ENCODE measurements around the gene SEC14L1.

The SEC14L1 gene

GRCh38 chr17:77191244-77191643 lies 50.5 kb downstream of the SEC14L1 start:
- no peak for DNase-seq (ENCODE audit: low read depth)

GRCh38 chr17:77193653-77194052 lies 52.9 kb downstream of the SEC14L1 start:
- DNase-seq (ENCODE audit: low read depth), result no peak

GRCh38 chr17:77194179-77194578 lies 53.4 kb downstream of the SEC14L1 start:
- no peak for DNase-seq (ENCODE audit: low read depth)

GRCh38 chr17:77196251-77196650 lies 55.5 kb downstream of the SEC14L1 start:
- DNase-seq (ENCODE audit: low read depth), result no peak

- no peak for DNase-seq (ENCODE audit: low read depth)
These were observed 56.3 kb downstream of the SEC14L1 start for GRCh38 chr17:77197115-77197514.

- no peak for DNase-seq (ENCODE audit: low read depth)
These were observed 59.9 kb downstream of the SEC14L1 start for GRCh38 chr17:77200711-77201110.

- no peak for DNase-seq (ENCODE audit: low read depth)
These were observed 62.7 kb downstream of the SEC14L1 start for GRCh38 chr17:77203436-77203835.

- no peak for DNase-seq (ENCODE audit: low read depth)
These were observed 63.1 kb downstream of the SEC14L1 start for GRCh38 chr17:77203846-77204245.

GRCh38 chr17:77204536-77204935 lies 63.8 kb downstream of the SEC14L1 start:
- DNase-seq (ENCODE audit: low read depth), result no peak

GRCh38 chr17:77205396-77206125 lies 64.8 kb downstream of the SEC14L1 start:
- DNase-seq (ENCODE audit: low read depth), result no peak

GRCh38 chr17:77206158-77206956 lies 65.6 kb downstream of the SEC14L1 start:
- no peak for DNase-seq (ENCODE audit: low read depth)

- DNase-seq (ENCODE audit: low read depth), result no peak
These were observed 67.0 kb downstream of the SEC14L1 start for GRCh38 chr17:77207689-77208216.

GRCh38 chr17:77208217-77208808 lies 67.5 kb downstream of the SEC14L1 start:
- DNase-seq (ENCODE audit: low read depth), result no peak

GRCh38 chr17:77208856-77209255 lies 68.1 kb downstream of the SEC14L1 start:
- DNase-seq (ENCODE audit: low read depth), result no peak

- DNase-seq (ENCODE audit: low read depth), result no peak
These were observed 68.6 kb downstream of the SEC14L1 start for GRCh38 chr17:77209330-77209748.

GRCh38 chr17:77210331-77210730 lies 69.6 kb downstream of the SEC14L1 start:
- DNase-seq (ENCODE audit: low read depth), result no peak

- DNase-seq (ENCODE audit: low read depth), result no peak
These were observed 70.3 kb downstream of the SEC14L1 start for GRCh38 chr17:77210946-77211541.

GRCh38 chr17:77211681-77212080 lies 70.9 kb downstream of the SEC14L1 start:
- DNase-seq (ENCODE audit: low read depth), result no peak

GRCh38 chr17:77212081-77212832 lies 71.5 kb downstream of the SEC14L1 start:
- DNase-seq (ENCODE audit: low read depth), result no peak

- no peak for DNase-seq (ENCODE audit: low read depth)
These were observed 72.3 kb downstream of the SEC14L1 start for GRCh38 chr17:77212833-77213777.

- no peak for DNase-seq (ENCODE audit: low read depth)
These were observed 73.0 kb downstream of the SEC14L1 start for GRCh38 chr17:77213778-77214132.

Measured in activated T-cell treated with anti-CD3 and anti-CD28 coated beads for 48 hours (primary cell).